K562 (cell line): ENCODE data around the gene KAZN. TPM values are rescaled to one million over a fixed set of nuclear protein-coding genes. Genes with fewer than 3 reads are reported as not detected.
A peak's percentile ranks its signal among the peaks of the same experiment; 100 is the strongest.

Experiments
- CHD1 ChIP-seq: fragments of 200-600 bp; sonication (generic); IDR thresholded peaks from one replicate; pipeline ENCODE4 v1.6.1; 2012; ENCODE audit warnings: mild to moderate bottlenecking, moderate library complexity, low read length, inconsistent platforms
- CHD7 ChIP-seq: fragments of 200-600 bp; sonication (generic); IDR thresholded peaks from one replicate; pipeline ENCODE4 v1.6.1; 2012; ENCODE audit warnings: mild to moderate bottlenecking, low read depth, low read length, inconsistent platforms
- DDX20 ChIP-seq: fragments of 450-650 bp; IDR thresholded peaks from 2 replicates; pipeline ENCODE4 v1.6.1; 2016; ENCODE audit warnings: missing genetic modification characterization, low read depth, mild to moderate bottlenecking, missing compliant biosample characterization, moderate library complexity
- ESRRB ChIP-seq: fragments of 250-450 bp; sonication (Bioruptor Pico); IDR thresholded peaks from 2 replicates; pipeline ENCODE4 v1.5.0; 2020; ENCODE audit warnings: mild to moderate bottlenecking, moderate library complexity, borderline replicate concordance
- KAT8 ChIP-seq: fragments of 450-650 bp; IDR thresholded peaks from 2 replicates; pipeline ENCODE4 v1.6.1; 2016; ENCODE audit warnings: low read depth, mild to moderate bottlenecking
- LARP7 ChIP-seq: fragments of 450-650 bp; IDR thresholded peaks from 2 replicates; pipeline ENCODE4 v1.6.1; 2016
- MTA1 ChIP-seq: fragments of 450-650 bp; IDR thresholded peaks from 2 replicates; pipeline ENCODE4 v1.6.1; 2017; ENCODE audit warnings: borderline replicate concordance
- PCBP2 ChIP-seq: fragments of 200-400 bp; formaldehyde crosslinking; IDR thresholded peaks from 2 replicates; pipeline ENCODE4 v1.6.1; 2018; ENCODE audit warnings: low read length, low read depth, mild to moderate bottlenecking, moderate library complexity; ENCODE audit not compliant: poor library complexity, severe bottlenecking
- RBM14 ChIP-seq: fragments of 200-400 bp; formaldehyde crosslinking; IDR thresholded peaks from 2 replicates; pipeline ENCODE4 v1.6.1; 2018; ENCODE audit warnings: low read depth, mild to moderate bottlenecking, low read length, moderate library complexity, borderline replicate concordance; ENCODE audit not compliant: insufficient read depth
- SMAD2 ChIP-seq: fragments of 150-350 bp; IDR thresholded peaks from 2 replicates; pipeline ENCODE4 v1.6.1; 2014; ENCODE audit warnings: low read depth, mild to moderate bottlenecking, low read length
- STAT5A ChIP-seq: IDR thresholded peaks from 2 replicates; pipeline ENCODE4 v1.6.1; 2012; ENCODE audit warnings: low read length, inconsistent platforms, borderline replicate concordance
- TCF15 ChIP-seq: fragments of 250-450 bp; sonication (Bioruptor Pico); IDR thresholded peaks from 2 replicates; pipeline ENCODE4 v1.8.0; 2022; ENCODE audit warnings: moderate library complexity, mild to moderate bottlenecking, inconsistent platforms
- YY1 ChIP-seq, 3 experiments: IDR thresholded peaks; 2 replicates each; pipeline ENCODE4 v1.6.1; 2011; ENCODE audit warnings: low read length in 2 of 3, mild to moderate bottlenecking in 2 of 3, moderate library complexity in 2 of 3, borderline replicate concordance in 1 of 3, control low read depth in 1 of 3, low read depth in 1 of 3; ENCODE audit not compliant: insufficient read depth in 3 of 3, insufficient replicate concordance in 2 of 3, control insufficient read depth in 1 of 3, insufficient read length in 1 of 3; ENCODE audit errors: extremely low read depth in 1 of 3
- ZNF232 ChIP-seq: sonication (generic); formaldehyde crosslinking; IDR thresholded peaks from 2 replicates; pipeline ENCODE4 v1.8.0; 2022; ENCODE audit warnings: mild to moderate bottlenecking, missing genetic modification reagents
- ZNF239 ChIP-seq: fragments of 250-450 bp; sonication (Bioruptor Pico); IDR thresholded peaks from 2 replicates; pipeline ENCODE4 v1.4.0; 2020; ENCODE audit warnings: mild to moderate bottlenecking
- ZNF354B ChIP-seq: fragments of 250-450 bp; sonication (Bioruptor Pico); IDR thresholded peaks from 2 replicates; pipeline ENCODE4 v1.4.0; 2020
- polyA plus RNA-seq, 8 experiments: library from polyadenylated mRNA; depleted of rRNA in 4 of 8; stranded (reverse) in 5 of 8; unstranded in 3 of 8; fragments of >200 nt; fragmentation: Nextera tagmentation in 2 of 8; fragmentation: Illumina TruSeq in 1 of 8; extraction: Ambion mirVana in 2 of 8; extraction: Trizol in 1 of 8; gene quantifications; 2 replicates each; pipeline versions ENCODE4 v1.2.1 to v1.2.3, GENCODE V29; 2011 to 2014; ENCODE audit warnings: inconsistent platforms in 1 of 8, missing spikeins in 1 of 8
- total RNA-seq, 7 experiments: library from RNA; depleted of rRNA in 6 of 7; stranded (reverse); fragments of >200 nt in 6 of 7; fragmentation: Illumina TruSeq in 2 of 7; extraction: Trizol in 2 of 7; gene quantifications; 2 replicates each; pipeline versions ENCODE4 v1.2.1 to v1.2.3, GENCODE V29; 2011 to 2021; ENCODE audit warnings: low replicate concordance in 1 of 7

The KAZN gene
- total and polyA plus RNA-seq, 9 of the 15 experiments (the other 6 are each of a cell fraction or from before 2014, with no cell fraction given), result 2.1 to 21.6 (median 5.4) TPM

- no peak for TF ChIP-seq LARP7
- no peak for TF ChIP-seq TCF15 (CRISPR knock-in tag)
- no peak for TF ChIP-seq DDX20 (tag)
- no peak for TF ChIP-seq KAT8
- 0 out of 2 replicates have a peak, but pooled peaks have one; percentile 29 for TF ChIP-seq MTA1
- no peak for TF ChIP-seq SMAD2
- no peak for TF ChIP-seq CHD1
- no peak for TF ChIP-seq PCBP2
- TF ChIP-seq STAT5A, result peak; percentile 31; the same call in 1 of the 2 replicates
- TF ChIP-seq ZNF354B (CRISPR knock-in tag), result no peak
- TF ChIP-seq ESRRB (CRISPR knock-in tag), result no peak
- no peak for TF ChIP-seq CHD7
- TF ChIP-seq RBM14, result no peak
- no peak for TF ChIP-seq ZNF239 (CRISPR knock-in tag)
- no peak for TF ChIP-seq ZNF232 (CRISPR knock-in tag)
- peak in 1 of 3 experiments; percentile 5 for TF ChIP-seq YY1 (IDR thresholded peaks at IDR 0.05; ENCODE audit: borderline replicate concordance in 1 of 3, control insufficient read depth in 1 of 3, extremely low read depth in 1 of 3, insufficient read depth in 3 of 3, insufficient read length in 1 of 3, insufficient replicate concordance in 2 of 3, low read depth in 1 of 3, low read length in 2 of 3)
These were observed 184.5 kb downstream of the KAZN start (continued) for GRCh38 chr1:14782741-14783591.
